Keratinocyte (primary cell): ENCODE results near the gene HIPK4.

Experiments
- EZH2 ChIP-seq: IDR thresholded peaks from one replicate; pipeline ENCODE4 v1.6.1; 2012; ENCODE audit warnings: inconsistent platforms, mild to moderate bottlenecking, low read length, moderate library complexity
- TF ChIP-seq, protein P1 (sequence below), 3 experiments: IDR thresholded peaks in 1 of 3; conservative IDR thresholded peaks in 1 of 3; optimal IDR thresholded peaks in 1 of 3; 2 replicates in 2 of 3; 3 replicates in 1 of 3; pipeline versions ENCODE3 to v1.5.1; 2011; ENCODE audit warnings: low read length in 3 of 3, mild to moderate bottlenecking in 3 of 3, moderate library complexity in 2 of 3, control low read depth in 1 of 3, inconsistent platforms in 1 of 3; ENCODE audit not compliant: insufficient read depth in 2 of 3; ENCODE audit errors: extremely low read depth in 1 of 3

DNA sequence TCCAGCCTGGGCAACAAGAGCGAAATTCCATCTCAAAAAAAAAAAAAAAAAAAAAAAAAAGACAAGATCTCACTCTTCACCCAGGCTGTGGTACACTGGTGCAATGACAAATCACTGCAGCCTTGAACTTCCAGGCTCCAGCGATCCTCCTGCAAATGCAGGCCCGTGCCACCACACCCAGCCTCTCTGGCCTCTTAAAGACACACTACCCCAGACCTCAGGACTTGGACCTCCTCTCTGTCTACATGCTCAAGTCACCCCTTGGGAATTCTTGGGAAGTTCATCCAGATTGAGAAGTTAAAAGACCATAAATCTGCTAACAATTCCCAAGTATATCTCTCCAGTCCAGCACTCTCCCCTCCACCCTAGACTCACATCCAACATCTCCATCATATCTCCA is 10.6 kb upstream of the HIPK4 start:
- TF ChIP-seq, protein P1, sequence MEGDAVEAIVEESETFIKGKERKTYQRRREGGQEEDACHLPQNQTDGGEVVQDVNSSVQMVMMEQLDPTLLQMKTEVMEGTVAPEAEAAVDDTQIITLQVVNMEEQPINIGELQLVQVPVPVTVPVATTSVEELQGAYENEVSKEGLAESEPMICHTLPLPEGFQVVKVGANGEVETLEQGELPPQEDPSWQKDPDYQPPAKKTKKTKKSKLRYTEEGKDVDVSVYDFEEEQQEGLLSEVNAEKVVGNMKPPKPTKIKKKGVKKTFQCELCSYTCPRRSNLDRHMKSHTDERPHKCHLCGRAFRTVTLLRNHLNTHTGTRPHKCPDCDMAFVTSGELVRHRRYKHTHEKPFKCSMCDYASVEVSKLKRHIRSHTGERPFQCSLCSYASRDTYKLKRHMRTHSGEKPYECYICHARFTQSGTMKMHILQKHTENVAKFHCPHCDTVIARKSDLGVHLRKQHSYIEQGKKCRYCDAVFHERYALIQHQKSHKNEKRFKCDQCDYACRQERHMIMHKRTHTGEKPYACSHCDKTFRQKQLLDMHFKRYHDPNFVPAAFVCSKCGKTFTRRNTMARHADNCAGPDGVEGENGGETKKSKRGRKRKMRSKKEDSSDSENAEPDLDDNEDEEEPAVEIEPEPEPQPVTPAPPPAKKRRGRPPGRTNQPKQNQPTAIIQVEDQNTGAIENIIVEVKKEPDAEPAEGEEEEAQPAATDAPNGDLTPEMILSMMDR (optimal IDR thresholded peaks at IDR 0.05 in 1 of 3, IDR thresholded peaks at IDR 0.05 in 1 of 3, conservative IDR thresholded peaks at IDR 0.05 in 1 of 3; ENCODE audit: extremely low read depth in 1 of 3, insufficient read depth in 2 of 3, low read length in 3 of 3) = no peak
- TF ChIP-seq EZH2 = no peak
